Hepatocyte (in vitro differentiated cells): ENCODE results near the gene ZNF45.

Source experiments
- EZH2 ChIP-seq: fragments of 200-600 bp; sonication (generic); IDR thresholded peaks from 2 replicates; pipeline ENCODE4 v1.6.1; 2016; ENCODE audit warnings: antibody characterized with exemption, mild to moderate bottlenecking, borderline replicate concordance
- EZH2phosphoT487 ChIP-seq: fragments of 200-600 bp; sonication (generic); IDR thresholded peaks from one replicate; pipeline ENCODE4 v1.6.1; 2018; ENCODE audit warnings: antibody characterized with exemption, mild to moderate bottlenecking, low read depth, moderate library complexity; ENCODE audit not compliant: unreplicated experiment, severe bottlenecking
- TF ChIP-seq, protein P1 (sequence below): fragments of 200-600 bp; sonication (generic); IDR thresholded peaks from 2 replicates; pipeline ENCODE4 v1.5.1; 2016; ENCODE audit warnings: antibody characterized with exemption, mild to moderate bottlenecking; ENCODE audit not compliant: poor library complexity

DNA sequence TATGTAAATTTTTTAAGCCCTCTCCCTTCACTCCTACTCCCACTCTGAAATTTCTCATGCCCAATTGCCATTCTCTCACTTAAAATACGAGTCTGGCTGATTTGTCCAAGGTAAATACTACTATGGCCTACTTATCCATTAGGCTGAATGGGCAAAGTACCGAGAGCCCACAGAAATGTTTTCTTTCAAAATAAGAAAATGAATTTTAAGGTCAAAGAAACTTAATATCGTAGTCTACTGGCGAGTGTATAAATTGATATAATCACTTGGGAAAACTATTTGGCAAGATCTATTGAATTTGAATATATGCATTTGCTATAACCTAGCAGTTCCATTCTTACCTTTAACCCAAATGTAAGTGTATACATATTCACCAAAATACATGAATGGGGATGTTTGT is 32.7 kb downstream of the ZNF45 start:
- TF ChIP-seq, protein P1, sequence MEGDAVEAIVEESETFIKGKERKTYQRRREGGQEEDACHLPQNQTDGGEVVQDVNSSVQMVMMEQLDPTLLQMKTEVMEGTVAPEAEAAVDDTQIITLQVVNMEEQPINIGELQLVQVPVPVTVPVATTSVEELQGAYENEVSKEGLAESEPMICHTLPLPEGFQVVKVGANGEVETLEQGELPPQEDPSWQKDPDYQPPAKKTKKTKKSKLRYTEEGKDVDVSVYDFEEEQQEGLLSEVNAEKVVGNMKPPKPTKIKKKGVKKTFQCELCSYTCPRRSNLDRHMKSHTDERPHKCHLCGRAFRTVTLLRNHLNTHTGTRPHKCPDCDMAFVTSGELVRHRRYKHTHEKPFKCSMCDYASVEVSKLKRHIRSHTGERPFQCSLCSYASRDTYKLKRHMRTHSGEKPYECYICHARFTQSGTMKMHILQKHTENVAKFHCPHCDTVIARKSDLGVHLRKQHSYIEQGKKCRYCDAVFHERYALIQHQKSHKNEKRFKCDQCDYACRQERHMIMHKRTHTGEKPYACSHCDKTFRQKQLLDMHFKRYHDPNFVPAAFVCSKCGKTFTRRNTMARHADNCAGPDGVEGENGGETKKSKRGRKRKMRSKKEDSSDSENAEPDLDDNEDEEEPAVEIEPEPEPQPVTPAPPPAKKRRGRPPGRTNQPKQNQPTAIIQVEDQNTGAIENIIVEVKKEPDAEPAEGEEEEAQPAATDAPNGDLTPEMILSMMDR: no peak
- no peak for TF ChIP-seq EZH2
- no peak for TF ChIP-seq EZH2phosphoT487
